Karpas-422 (cell line): ENCODE measurements around the gene LINC01488. TPM values are rescaled to one million over a fixed set of nuclear protein-coding genes. Genes with fewer than 3 reads are reported as not detected.

ENCODE experiments used
- DNase-seq: peaks from one replicate; pipeline ENCODE4 v3.0.0-alpha.2; 2015
- H2AFZ ChIP-seq: fragments of 200-600 bp; sonication (generic); 2 replicates; pipeline ENCODE4 v1.6.1; 2014; ENCODE audit warnings: antibody characterized with exemption, low read length, mixed read lengths
- H3K27ac ChIP-seq: fragments of 200-600 bp; sonication (generic); 2 replicates; pipeline ENCODE4 v1.5.1; 2014; ENCODE audit warnings: mild to moderate bottlenecking, low read length, moderate library complexity
- H3K27me3 ChIP-seq: fragments of 200-600 bp; sonication (generic); 2 replicates; pipeline ENCODE4 v1.6.1; 2014; ENCODE audit warnings: low read length, mixed read lengths
- H3K36me3 ChIP-seq: fragments of 200-600 bp; sonication (generic); 2 replicates; pipeline ENCODE4 v1.6.1; 2014; ENCODE audit warnings: low read length, mixed read lengths; ENCODE audit not compliant: insufficient read depth
- H3K4me1 ChIP-seq: fragments of 200-600 bp; sonication (generic); 2 replicates; pipeline ENCODE4 v1.6.1; 2014; ENCODE audit warnings: mild to moderate bottlenecking, low read length, mixed read lengths
- H3K4me2 ChIP-seq: fragments of 200-600 bp; sonication (generic); 2 replicates; pipeline ENCODE4 v1.6.1; 2014; ENCODE audit warnings: low read length, low read depth, mild to moderate bottlenecking; ENCODE audit not compliant: poor library complexity, severe bottlenecking
- H3K4me3 ChIP-seq: fragments of 200-600 bp; sonication (generic); 2 replicates; pipeline ENCODE4 v1.5.1; 2014; ENCODE audit warnings: mild to moderate bottlenecking, antibody characterized with exemption, low read length, mixed read lengths
- H3K79me2 ChIP-seq: fragments of 200-600 bp; sonication (generic); 2 replicates; pipeline ENCODE4 v1.6.1; 2014; ENCODE audit warnings: mild to moderate bottlenecking, low read length, mixed read lengths
- H3K9ac ChIP-seq: fragments of 200-600 bp; sonication (generic); 2 replicates; pipeline ENCODE4 v1.6.0; 2014; ENCODE audit warnings: low read length
- H3K9me2 ChIP-seq: fragments of 200-600 bp; sonication (generic), shearing (Covaris generic); replicated peaks from 2 replicates; pipeline ENCODE4 v1.6.0; 2014; ENCODE audit warnings: mild to moderate bottlenecking, low read length, moderate library complexity; ENCODE audit not compliant: insufficient read depth
- H3K9me3 ChIP-seq: fragments of 300-700, 200-600 bp; sonication (generic); 2 replicates; pipeline ENCODE4 v1.6.1; 2014; ENCODE audit warnings: low read length, mixed read lengths
- H4K20me1 ChIP-seq: fragments of 200-600 bp; sonication (generic); 2 replicates; pipeline ENCODE4 v1.6.1; 2014; ENCODE audit warnings: mild to moderate bottlenecking, antibody characterized with exemption, low read length, low read depth; ENCODE audit not compliant: insufficient read depth
- total RNA-seq: library from RNA; depleted of rRNA; stranded (reverse); fragments of >200 nt; shearing (Covaris generic); gene quantifications from 2 replicates; pipeline ENCODE4 v1.2.3, GENCODE V29; 2014; ENCODE audit warnings: low replicate concordance; rRNA removed

The LINC01488 gene
- total RNA-seq, result not detected in 2 replicates

- no peaks in the 10 kb centered on the region for H3K4me1 ChIP-seq
- no peaks in the 10 kb centered on the region for H3K9me2 ChIP-seq
These were observed at the start of gene LINC01488 for GRCh38 chr11:69481393-69481844. Gene LINC01488, plus strand, starts transcription at chr11:69481663.

DNA sequence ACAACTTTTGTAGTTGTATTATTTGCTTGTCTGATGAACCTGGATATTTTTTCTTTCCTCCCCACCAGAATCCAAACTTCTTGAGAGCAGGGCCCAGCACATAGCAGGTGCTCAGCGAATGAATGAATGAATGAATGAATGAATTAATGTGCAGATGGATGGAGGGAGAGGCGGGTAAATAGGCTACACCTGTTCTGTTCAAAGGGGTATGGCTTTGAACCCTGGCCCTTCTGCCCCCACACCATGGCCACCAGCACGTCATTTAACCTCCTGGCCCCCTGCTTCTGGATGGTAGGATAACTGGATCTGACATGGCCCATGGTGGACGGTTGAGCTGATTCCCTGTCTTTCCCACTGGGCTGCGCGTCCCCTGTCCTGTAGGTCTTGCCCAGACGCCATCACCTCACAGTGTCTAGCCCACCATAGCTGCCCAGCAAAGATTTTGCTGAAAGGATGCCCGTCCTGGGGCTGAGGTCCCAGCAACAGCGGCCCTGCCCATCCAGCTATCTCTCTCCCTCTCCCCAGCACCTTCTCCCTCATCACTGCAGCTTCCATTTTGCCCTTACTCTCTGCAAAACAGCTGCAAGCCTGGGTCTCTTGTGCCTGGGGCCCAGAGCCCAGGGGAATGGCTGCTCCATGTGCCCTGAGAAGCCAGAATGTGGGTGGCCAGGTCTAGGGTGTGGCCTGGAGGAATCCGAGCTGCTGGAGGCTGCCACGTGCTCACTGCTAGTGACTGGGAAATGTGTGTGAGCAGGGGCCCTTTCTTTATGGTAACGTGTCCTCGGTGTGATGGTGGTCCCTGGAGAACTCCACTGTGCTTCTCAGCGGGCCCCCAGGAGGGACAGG is 49.3 kb upstream of the LINC01488 start:
- Histone ChIP-seq H3K9me2 (no peaks in the 10 kb centered on the region), H2AFZ (no peak overlapping the region), H3K36me3 (no peaks in the 10 kb centered on the region), H3K27me3 (no peaks in the 10 kb centered on the region), H3K9ac (no peak overlapping the region), H3K4me2 (no peak overlapping the region), H3K9me3 (no peaks in the 10 kb centered on the region), H4K20me1 (no peaks in the 10 kb centered on the region), H3K79me2 (no peaks in the 10 kb centered on the region), H3K27ac (no peak overlapping the region), H3K4me3 (no peak overlapping the region), H3K4me1 (no peaks in the 10 kb centered on the region)
- no peak for DNase-seq

More at GRCh38 chr11:69481393-69481844, at the start of gene LINC01488:
- Histone ChIP-seq H3K27me3 (no peaks in the 10 kb centered on the region), H4K20me1 (no peaks in the 10 kb centered on the region), H3K36me3 (no peaks in the 10 kb centered on the region), H2AFZ (no peak within 1 kb of the TSS), H3K4me3 (no peak within 1 kb of the TSS), H3K27ac (no peak within 1 kb of the TSS), H3K9me3 (no peaks in the 10 kb centered on the region), H3K4me2 (no peak within 1 kb of the TSS), H3K79me2 (no peaks in the 10 kb centered on the region), H3K9ac (no peak within 1 kb of the TSS)
- DNase-seq, result no peak

GRCh38 chr11:69433741-69434140 is 47.7 kb upstream of the LINC01488 start:
- DNase-seq, result no peak
- H3K27me3 ChIP-seq, result no peaks in the 10 kb centered on the region
- H3K9me3 ChIP-seq, result no peaks in the 10 kb centered on the region
- H3K9me2 ChIP-seq, result no peaks in the 10 kb centered on the region
- no peaks in the 10 kb centered on the region for H3K36me3 ChIP-seq
- H4K20me1 ChIP-seq, result no peaks in the 10 kb centered on the region
- H2AFZ ChIP-seq, result no peak overlapping the region
- no peak overlapping the region for H3K4me3 ChIP-seq
- H3K4me1 ChIP-seq, result no peaks in the 10 kb centered on the region
- no peak overlapping the region for H3K4me2 ChIP-seq
- H3K27ac ChIP-seq, result no peak overlapping the region
- H3K79me2 ChIP-seq, result no peaks in the 10 kb centered on the region
- no peak overlapping the region for H3K9ac ChIP-seq

DNA sequence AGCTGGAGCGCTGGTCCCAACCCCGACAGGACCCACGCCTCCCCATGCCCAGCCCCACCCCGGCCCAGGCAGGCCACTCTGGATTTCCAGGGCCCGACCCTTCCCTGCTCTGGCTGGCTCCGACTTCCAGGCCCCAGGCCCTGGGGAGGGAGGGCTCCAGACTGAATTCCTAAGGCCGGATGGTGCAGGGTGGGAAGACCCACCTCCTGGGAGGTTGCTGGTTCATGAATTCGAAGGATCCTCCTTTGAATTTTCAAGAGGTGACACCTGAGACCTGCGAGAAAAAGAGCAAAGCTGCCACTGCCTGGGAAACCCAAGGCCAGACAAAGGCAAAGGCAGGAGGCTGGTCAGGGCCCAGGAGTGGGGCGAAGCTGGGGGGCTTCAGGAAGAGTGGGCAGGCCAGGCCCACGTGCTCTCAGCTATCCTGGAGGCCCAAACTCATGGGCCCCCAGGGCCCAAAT is 47.0 kb upstream of the LINC01488 start:
- no peak overlapping the region for H3K4me2 ChIP-seq
- no peaks in the 10 kb centered on the region for H3K9me2 ChIP-seq
- H2AFZ ChIP-seq, result no peak overlapping the region

DNA sequence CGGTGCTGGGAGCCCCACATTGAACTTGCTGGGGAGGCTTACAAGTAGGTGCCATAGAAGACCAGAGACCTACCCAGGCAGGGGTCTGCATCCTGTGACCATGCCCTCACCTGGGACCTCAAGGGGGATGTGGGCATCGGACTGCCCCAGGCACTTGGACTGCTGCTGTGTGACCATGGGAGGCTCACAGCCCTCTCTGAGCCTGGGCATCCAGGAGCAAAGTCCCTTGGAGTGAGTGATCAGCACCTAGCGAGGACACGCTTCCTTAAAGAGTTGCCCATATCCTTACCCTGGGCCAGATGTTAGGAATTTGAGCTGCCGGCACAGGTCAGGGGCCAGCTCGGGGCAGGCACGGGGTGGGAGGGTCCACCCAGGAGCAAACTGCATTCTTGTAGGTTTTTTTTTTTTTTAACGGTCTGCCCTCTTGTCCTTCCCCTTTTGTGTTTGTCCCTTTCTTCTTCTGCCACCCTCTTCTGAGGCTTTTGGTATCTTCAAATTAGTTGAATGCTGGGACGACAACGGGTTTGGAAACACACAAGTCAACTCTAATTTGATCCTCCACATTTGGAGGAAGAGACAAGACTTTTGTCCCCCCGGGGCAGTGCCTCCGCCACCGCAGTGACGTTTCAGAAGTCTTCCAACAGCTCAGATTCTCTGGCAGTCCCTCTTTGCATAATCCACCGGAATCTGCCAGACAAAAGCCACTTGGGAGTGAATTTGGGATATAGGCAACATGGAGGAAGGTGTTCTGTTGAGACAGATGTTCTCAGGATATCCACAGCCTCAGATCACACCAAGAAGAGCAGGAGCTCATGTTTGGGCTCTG is 46.1 kb upstream of the LINC01488 start:
- Histone ChIP-seq H3K79me2 (no peaks in the 10 kb centered on the region), H4K20me1 (no peaks in the 10 kb centered on the region), H3K9ac (no peak overlapping the region), H3K4me1 (no peaks in the 10 kb centered on the region), H3K4me3 (no peak overlapping the region), H3K9me3 (no peaks in the 10 kb centered on the region), H2AFZ (no peak overlapping the region), H3K27ac (no peak overlapping the region), H3K36me3 (no peaks in the 10 kb centered on the region), H3K27me3 (no peaks in the 10 kb centered on the region), H3K4me2 (no peak overlapping the region), H3K9me2 (no peaks in the 10 kb centered on the region)
- DNase-seq, result no peak

More for the DNA sequence above, 47.0 kb upstream of the LINC01488 start:
- Histone ChIP-seq H3K27me3 (no peaks in the 10 kb centered on the region), H3K79me2 (no peaks in the 10 kb centered on the region), H3K4me1 (no peaks in the 10 kb centered on the region), H3K9ac (no peak overlapping the region), H3K36me3 (no peaks in the 10 kb centered on the region), H4K20me1 (no peaks in the 10 kb centered on the region), H3K27ac (no peak overlapping the region), H3K9me3 (no peaks in the 10 kb centered on the region), H3K4me3 (no peak overlapping the region)
- DNase-seq, result no peak

GRCh38 chr11:69436041-69436982 is 45.2 kb upstream of the LINC01488 start:
- Histone ChIP-seq H2AFZ (no peak overlapping the region), H3K9ac (no peak overlapping the region), H3K9me3 (no peaks in the 10 kb centered on the region), H3K9me2 (no peaks in the 10 kb centered on the region), H3K27me3 (no peaks in the 10 kb centered on the region), H3K79me2 (no peaks in the 10 kb centered on the region), H3K4me2 (no peak overlapping the region), H3K36me3 (no peaks in the 10 kb centered on the region), H3K4me1 (no peaks in the 10 kb centered on the region), H4K20me1 (no peaks in the 10 kb centered on the region), H3K4me3 (no peak overlapping the region), H3K27ac (no peak overlapping the region)
- no peak for DNase-seq

DNA sequence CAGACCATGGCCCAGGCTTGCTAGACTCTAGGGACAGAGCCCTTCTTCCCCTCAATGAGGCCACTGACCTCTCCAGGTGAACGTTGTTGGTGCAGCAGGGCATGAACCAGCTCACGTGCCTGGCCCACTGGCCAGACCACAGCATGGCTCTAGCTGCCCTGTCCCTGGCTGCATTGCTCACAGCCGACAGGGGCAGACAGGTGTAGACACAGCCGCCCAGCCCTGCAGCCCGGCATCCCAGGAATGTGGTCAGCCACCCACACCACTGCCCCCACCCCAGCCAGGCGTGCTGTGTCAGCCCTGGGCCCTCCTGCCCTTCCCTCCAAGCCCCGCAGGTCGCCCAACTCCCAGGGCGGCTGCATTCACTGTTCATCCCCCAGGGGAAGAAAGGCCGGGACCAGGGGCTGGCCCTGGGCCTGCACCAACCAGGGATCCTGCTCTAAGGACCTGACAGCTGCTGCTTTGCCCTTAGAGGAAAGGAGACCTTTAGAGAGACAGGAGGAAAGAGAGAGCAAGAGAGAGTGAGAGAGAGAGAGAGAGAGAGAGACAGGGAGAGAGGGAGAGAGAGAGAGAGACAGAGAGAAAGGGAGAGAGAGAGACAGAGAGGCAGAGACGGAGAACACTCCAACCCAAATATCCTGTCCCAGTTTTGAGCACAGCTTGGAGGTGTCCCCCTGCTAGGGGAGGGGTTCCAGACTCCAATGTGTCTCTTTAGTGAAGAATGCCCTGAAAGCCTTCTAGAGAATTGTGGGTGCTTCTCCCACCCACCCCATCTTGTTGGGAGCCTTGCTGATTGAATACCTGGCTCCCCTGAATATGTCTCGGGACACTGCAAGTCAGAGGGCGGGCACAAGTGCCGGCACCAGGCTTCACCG is 44.2 kb upstream of the LINC01488 start:
- H4K20me1 ChIP-seq, result no peaks in the 10 kb centered on the region
- H3K4me2 ChIP-seq, result no peak overlapping the region
- no peak overlapping the region for H2AFZ ChIP-seq
- H3K9ac ChIP-seq, result no peak overlapping the region
- no peaks in the 10 kb centered on the region for H3K9me3 ChIP-seq
- H3K4me3 ChIP-seq, result no peak overlapping the region
- H3K4me1 ChIP-seq, result no peaks in the 10 kb centered on the region
- no peak overlapping the region for H3K27ac ChIP-seq
- no peaks in the 10 kb centered on the region for H3K79me2 ChIP-seq
- no peaks in the 10 kb centered on the region for H3K9me2 ChIP-seq
- H3K36me3 ChIP-seq, result no peaks in the 10 kb centered on the region
- no peak for DNase-seq
- no peaks in the 10 kb centered on the region for H3K27me3 ChIP-seq
